Activated CD8-positive, alpha-beta memory T cell treated with anti-CD3 and anti-CD28 coated beads for 1 hour (primary cell): ENCODE results near the gene LTBP1.

ENCODE experiments used
- DNase-seq, 2 donors: peaks; one replicate each; pipeline ENCODE4 v3.0.0-alpha.2; 2020; ENCODE audit warnings: low read depth in 1 of 2; ENCODE audit errors: extremely low read depth in 1 of 2

The LTBP1 gene

DNA sequence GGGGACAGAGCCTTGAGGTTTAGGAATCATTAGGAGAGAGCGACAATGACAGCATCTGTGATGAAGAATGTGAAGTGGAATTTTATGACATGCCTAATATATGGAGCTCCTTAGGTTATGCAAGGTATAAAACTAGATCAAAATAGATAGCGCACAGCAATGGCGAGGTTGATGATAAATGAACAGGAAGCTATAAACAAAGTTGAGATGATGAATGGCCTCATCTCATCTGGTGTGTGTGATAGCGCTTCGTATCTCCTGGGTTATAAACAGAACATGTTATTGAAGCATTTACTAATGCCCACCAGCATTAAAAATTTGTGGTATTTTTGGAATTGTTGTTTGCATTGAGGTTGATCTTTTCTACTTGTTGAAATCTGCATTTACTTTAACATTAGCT lies 231.5 kb downstream of the LTBP1 start:
- no peak for DNase-seq

DNA sequence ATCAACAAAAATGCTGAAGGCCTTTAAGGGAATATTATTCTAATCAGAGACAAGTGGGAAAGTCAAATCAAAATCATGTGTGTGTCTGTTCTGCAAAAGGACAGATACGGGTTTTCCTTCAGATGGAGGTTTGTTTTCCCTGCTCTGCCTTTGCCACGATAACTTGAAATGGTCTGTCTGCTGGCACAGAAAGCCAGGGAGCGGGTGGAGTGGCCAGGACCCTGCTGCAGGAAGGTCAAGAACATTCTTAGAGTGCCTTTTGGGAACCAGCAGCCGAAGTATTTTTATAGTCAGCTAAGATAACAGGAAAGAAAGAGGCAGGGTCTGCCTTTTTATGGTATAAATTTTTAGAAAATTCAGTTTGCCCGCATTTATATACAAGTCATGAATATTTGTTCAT lies 234.2 kb downstream of the LTBP1 start:
- no peak for DNase-seq

DNA sequence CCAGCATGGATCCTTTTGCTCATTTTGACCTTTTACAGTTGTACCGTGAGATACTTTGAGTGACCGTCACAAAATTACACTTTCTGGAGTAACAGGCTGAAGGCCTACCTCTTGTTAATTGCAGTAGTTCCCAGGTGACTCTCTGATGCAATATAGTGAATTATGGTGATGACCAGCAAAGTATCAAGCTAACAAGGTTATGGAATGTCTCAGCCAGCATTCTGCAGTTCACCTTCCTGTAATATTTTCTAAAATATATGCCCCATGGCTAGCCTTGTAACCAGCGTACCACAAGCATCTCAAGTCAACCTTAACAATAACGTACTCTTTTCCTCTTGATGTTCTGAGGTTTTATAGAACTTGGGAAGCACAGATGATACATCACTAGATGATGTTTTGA lies 234.7 kb downstream of the LTBP1 start:
- no peak for DNase-seq

DNA sequence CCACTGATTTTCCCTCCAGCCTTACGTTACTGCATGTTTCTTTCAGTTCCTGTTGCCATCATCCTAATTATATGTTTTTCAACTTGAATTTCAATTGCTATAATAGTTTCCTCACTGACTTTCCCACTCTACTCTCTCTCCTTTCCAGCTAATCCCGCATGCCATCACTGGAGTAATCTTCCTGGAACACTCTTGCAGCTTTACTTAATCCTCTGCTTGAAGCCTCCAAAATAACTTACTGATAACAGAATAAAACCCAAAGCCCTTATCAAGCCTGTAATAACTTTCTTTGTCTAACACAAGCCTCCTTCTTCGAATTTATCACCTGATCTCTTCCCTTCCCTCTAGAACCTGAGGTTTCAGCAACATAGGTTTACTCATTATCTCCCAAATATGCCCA lies 237.3 kb downstream of the LTBP1 start:
- no peak for DNase-seq

DNA sequence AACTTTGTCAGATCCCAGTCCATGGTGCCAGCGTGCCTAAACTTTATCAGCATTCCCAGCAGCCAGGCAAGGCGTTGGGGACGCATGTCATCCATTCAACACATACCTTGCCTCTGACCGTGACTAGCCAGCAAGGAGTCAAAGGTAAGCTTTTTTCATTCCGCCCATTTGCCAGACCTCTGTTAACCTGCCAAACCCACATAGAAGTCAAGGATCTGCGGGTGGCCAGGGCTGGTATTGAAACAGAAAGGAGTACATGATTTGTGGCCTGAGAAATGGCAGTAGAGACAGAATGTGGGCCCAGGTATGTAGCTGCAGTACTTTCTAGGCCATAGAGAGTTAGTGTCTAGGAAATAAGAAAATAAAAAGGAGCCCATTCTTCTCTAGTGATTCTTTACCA lies 240.2 kb downstream of the LTBP1 start:
- DNase-seq = no peak

DNA sequence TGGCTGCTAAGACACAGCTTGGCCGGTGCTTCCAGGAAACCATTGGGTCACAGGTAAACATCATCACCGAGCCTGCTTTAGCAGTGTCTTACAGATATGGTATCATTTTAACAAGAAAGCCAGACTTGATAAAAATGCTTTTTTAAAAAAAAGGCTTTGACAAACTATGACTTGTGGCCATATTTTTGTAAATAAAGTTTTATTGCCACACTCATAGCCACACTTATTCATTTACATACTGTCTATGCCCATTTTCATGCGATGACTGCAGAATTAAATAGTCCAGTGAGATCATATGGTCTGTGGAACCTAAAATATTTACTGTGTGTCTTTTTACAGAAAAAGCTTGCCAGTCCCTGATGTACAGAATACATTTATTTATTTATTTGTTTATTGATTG lies 242.0 kb downstream of the LTBP1 start:
- DNase-seq = no peak

DNA sequence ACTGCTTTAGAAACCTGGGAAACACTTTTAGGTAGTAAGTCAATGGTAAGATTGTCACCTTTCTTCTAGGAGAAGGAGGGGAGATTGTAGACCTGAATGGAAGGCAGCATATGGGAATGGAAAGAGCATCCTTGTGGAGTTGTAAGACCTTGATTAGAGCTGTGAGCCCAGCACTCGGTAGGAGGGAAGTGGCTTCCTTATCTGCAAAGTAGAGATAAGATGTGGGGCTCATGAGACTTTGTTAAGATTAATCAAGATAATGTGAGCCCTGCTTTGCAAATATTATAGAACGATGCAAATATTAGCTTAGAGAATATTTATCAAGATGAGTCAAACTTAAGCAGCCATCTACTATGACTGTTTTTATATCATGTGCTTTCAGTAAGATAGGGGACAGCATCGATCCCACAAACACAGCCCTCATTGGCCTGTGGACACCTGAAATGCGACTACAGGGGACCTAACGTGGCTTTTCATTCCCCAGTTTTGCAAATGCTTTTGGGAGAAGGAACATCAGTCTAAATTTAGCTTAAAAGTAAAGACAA lies 243.7 kb downstream of the LTBP1 start:
- no peak for DNase-seq

DNA sequence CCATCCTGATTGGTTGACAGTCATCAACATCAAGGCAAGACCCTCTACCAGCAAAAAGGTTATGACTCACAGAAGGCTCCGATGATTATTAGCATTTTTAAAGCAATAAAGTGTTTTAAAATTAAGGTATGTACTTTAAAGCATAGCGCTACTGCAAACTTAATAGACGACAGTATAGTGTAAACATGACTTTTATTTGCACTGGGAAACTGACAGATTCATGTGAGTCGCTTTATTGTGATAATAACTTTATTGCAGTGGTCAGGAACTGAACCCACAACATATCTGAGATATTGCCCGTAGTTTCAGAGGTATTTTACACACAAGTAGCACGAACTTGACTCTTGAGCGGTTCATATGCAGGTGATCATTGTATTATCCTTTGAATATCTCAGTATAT lies 249.1 kb downstream of the LTBP1 start:
- DNase-seq = no peak

DNA sequence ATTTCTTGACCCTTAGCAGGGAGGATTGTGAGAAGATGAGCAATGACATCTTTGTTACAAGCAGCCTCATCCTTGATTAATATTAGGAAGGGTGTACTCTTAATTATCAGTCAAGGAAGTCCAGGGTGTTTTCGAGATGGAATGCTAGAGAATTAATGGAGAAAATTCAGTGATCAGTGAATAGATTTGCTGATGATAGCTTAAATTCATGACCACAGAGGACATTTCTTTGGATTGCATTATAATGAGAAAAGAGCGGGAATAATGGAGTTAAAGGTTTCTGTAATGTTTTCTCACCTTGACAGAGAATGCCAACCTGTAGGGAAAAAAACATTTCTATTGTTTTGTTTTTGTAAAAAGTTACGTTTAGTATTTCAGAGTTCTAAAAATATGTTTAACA lies 249.9 kb downstream of the LTBP1 start:
- DNase-seq = no peak

DNA sequence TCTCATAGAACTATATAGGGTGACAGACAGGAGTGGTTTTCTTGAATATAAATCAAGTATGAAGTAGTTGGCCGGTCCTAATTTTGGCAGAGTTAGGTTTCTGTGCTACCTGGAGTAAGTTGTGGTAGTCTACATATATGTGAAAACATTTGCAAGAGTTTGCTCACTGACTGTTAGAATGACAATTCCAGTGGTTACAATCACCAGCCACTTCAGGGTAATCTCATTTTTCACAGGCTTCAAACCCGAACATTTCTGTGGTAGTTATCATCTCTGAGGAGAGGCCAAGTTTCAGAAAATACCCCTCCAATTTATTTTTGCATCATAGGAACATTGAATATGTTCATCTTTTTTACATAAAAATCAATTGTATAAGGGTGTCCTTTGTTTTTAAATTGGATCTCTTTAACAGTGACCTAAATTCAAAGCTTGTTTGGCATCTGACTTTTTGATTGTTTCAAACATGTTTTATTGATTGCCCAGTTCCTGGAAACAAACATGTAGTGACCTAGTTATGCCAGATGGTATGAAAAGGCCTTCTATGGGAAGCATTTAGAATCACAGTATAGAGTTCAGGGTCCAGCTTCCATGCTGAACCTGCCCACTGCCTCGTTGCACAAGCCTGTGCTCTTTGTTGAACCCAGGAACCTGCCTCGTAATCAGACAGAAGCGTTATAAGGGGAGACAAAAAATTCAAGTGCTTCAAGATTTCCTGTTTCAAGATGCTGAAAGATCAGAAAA lies 250.6 kb downstream of the LTBP1 start:
- DNase-seq = no peak

DNA sequence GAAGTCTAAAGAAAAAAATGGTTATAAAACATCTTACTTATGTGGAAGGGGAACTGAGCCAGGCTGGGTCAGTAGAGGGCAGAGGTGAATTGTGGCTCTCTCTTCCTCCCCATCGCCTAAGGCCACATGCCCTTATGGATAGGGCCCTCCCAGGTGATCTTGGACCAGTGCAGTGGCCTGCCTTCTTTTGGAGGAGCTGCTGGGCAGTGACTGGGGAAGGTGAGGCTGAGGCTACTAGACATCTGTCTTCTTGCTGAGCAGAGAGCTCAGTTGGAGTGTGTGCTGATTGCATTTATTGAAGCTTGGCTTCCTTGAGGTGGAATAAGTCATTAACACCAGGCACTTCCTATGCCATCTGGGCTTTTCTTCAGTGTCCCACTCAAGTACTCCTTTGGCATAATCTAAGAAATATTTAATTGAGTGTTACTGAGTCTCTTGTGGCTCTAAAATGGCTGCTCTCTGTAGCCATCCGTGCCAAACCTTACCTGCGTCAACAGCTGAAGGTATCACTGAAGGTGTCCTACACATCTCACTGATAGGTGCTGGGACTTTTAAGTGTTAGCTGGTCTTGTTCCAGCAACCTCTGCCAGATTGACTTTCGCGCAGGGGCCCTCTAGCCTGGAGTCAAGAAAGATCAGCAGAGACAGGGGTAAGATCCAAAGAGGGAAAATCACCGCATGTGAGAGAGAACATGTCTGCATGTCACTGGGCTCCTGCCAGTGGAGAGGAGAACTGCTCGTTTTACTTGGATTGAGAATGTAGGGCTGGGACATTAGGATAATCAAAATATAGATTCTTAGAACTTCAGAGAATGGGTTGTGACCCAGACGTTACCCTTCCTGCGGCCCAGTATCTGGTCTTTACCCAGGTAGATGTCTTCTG lies 256.1 kb downstream of the LTBP1 start:
- no peak for DNase-seq

DNA sequence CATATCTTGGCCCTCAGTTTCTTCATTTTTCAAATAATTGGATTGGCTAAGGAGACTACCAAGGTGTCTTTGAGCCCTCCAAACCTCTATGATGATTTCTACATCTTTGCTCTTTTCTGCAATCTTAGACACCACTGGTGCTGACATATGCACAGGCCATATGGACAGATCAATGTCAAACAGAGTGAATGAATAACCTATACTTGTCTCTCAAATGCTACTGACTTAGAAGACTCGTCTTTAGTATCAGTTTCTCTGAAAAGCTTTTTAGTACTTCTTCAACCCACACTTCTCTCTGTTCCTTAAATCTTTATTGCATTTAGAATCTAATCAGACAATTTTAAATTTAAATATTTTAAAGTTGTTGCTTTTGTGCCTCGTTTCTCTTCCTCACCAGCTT lies 258.2 kb downstream of the LTBP1 start:
- no peak for DNase-seq

DNA sequence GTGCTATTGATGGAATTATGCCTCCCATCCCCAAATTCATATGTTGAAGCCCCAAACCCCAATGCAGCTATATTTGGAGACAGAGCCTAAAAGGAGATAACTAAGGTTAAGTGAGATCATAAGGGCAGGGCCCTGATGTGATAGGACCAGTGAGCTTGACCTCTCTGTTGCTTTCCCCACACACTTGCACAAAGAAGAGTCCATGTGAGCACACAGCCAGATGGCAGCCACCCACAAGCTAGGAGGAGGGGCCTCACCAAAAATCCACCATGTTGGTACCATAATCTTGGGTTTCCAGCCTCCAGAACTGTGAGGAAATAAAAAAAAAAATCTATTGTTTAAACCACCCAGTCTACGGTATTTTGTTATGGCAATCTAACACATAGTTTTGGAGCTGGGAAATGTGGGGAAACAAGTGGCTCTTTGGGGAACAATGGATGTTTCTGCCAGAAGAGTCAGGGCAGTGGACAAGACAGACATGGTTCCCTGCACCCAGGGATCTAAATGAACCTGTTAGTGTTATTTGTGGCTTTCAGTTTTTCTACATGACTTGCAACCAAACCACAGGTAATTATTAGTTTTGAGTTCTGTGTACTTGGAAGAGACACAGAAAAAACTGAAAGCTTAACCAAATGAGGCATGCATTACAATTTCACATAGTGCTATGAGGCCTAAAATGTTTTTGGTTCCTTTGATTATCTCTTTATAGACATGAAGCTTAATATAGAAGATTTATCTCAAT lies 259.1 kb downstream of the LTBP1 start:
- no peak for DNase-seq

DNA sequence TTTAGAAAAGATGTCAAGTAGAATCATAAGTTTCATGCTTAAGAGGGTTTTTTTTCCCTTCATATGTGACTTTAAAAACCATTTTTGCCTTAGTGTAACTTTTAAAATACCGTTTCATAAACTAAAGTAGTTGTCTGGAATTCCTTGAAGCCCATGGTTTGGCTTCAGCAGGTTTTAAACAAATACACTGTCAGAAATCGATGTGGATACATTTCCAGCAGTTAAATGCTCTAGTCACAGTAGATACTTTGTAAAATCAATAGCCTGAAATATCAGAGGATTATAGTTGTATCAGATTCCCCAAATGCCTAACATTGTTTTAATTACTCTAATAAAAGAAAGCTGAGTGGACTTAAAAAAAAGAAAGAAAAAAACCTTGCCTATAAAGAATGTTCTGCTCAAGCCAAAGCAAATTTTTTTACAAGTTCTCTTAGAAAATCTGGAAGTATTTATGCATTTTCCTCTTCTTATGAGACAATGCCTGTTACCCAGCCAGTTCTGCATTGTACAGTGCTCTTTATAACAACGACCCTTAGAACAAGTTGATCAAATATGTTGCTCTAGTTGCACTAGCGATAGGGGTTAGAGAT lies 260.5 kb downstream of the LTBP1 start:
- DNase-seq = no peak

DNA sequence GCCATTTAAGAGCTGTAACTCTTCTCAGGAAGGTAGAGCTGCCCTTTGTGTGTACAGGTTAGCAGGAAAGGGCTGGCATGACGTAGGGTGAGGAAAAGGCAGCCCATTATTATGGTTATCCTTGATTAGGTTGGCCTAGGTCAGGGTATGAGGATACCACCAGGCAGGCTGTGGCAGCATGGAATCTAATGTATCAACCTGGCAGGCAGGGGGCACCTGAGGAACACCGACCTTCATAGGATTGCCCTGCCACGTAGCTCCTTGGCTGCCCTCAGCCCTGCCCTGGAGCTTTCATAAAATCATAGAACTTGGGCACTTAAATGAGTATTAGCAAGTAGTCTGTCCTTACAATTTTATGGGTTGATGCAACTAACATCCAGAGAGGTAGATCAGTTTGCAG lies 261.6 kb downstream of the LTBP1 start:
- no peak for DNase-seq

DNA sequence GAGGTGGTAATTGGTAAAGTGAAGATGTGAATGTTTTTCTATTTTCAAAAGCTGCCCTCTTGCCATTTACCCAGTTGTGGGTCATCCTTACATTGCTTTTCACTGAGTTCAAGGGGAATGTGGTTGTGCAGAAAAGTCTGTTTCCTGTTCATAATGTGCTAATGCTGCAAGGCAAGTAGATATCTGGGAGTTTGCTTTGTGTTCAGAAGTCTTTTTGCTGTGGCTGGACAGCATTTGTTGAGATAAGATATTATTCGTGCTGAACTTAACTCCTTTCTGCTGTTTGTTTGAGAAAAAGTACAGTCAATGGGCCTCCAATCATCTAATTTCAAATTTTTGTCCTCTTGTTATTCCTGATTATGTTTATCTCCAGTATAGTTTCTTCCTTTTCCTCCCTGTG lies 263.2 kb downstream of the LTBP1 start:
- DNase-seq = no peak

DNA sequence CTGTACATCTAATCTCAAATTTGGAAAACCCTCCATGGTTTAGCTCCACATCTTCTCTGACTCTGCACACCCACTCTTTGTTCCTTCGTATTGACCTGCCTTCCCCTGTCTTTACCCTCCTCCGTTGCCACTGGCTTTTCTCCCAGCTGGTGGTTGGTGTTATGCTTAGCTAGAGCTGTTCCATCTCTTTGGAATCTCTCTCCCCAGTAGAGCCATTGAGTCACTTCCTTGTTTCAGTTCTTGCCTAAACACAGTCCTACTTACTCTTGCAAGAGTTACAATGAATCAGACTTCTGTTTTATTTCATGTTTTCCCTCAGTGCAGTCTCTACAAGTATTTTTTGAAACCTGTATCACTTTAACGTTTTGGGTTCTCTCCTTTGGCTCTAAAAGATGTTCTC lies 263.9 kb downstream of the LTBP1 start:
- DNase-seq = no peak

DNA sequence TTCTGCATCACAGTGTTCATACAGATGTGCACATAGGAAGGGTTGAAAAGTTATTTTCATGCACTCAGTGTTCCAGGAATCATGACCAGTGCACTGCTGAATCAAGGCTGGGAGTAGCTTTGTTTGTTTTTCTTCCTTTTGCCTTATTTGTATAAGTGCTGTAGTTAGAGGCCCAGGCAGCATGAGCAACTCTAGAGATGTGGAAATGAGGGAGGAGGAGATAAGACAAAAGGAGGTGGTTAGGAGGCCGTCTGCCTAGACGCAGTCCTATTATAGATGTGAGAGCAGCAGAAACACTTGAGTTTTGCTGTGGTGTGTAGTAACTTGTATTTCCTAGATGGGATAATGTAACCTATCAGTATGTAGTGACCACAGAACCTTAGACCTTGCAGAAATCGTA lies 265.4 kb downstream of the LTBP1 start:
- no peak for DNase-seq

DNA sequence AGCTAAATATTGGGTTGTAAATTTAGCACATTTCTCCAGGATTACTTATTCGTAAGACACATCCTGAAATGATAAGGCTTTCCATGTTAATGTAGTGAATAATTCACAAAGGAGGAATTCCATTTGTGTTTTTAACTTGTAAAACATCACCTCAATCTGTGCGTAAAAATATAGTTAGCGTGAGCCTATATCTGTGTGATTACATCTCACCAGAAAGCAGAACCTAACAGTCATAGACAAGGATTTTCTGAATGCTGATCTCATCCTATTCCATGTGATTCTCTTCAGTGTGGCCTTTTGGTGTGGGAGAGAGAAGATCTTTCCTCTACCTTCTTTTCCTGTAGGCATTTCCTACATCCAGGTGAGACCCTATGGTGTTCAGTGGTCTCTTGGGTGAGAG lies 266.5 kb downstream of the LTBP1 start:
- no peak for DNase-seq

DNA sequence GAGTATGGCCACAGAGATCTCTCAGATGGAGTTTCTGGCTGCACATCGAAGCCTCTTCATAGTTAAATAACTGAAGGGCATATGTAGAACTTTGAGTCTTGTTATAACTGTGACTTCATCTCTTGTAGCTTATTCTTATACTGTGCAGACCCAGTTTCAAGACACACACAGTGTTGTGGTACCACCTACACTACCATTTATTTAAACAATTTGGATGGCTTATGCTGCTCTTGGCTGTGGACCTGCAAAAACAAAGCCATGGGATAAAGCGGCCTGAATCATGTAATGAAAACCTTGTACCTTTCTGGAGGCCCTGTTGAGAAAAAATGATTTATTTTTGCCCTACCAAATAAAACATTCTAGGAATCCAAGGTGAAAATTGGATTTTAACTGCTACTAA lies 266.9 kb downstream of the LTBP1 start:
- DNase-seq = no peak

DNA sequence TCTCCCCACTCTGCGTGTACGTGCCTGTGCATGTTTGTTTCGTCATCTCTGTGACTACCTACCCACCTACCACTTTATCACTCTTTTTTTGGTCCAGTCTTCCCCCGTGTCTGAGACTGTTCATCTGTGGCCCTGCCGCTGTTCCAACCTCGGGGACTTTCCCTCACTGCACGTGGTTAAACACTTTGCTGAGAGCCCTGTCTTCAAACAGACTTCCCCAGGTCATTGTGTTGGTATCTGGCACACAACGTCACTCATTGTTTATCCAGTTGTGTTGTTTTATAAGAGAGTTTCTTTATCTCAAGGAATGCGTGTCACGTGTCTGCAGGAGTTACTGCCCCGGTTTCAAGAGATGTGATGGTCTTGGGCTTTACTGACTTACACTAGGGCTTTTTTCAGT lies 267.7 kb downstream of the LTBP1 start:
- no peak for DNase-seq
